GM18861 (cell line): Measurements from ENCODE around the gene HGF.
"Not testable (repeated sequence)": the region's sequence is repeated elsewhere in the genome, so short reads cannot be mapped to it uniquely, and the experiment has no call there.

ENCODE experiments used
- ATAC-seq: cut with Tn5 transposase; IDR thresholded peaks from one replicate; pipeline ENCODE4 v1.9.1; 2021; ENCODE audit not compliant: unreplicated experiment

Gene HGF

GRCh38 chr7:81725003-81725811 lies 44.6 kb downstream of the HGF start:
- no peak for ATAC-seq

- ATAC-seq: not testable (repeated sequence)
Measured at GRCh38 chr7:81722250-81722649, 47.6 kb downstream of the HGF start.

GRCh38 chr7:81721437-81721836 lies 48.4 kb downstream of the HGF start:
- no peak for ATAC-seq

GRCh38 chr7:81719865-81720264 lies 50.0 kb downstream of the HGF start:
- ATAC-seq: no peak

- ATAC-seq: no peak
Measured at GRCh38 chr7:81715984-81716588, 53.8 kb downstream of the HGF start.

- no peak for ATAC-seq
Measured at GRCh38 chr7:81714306-81714705, 55.5 kb downstream of the HGF start.

- no peak for ATAC-seq
Measured at GRCh38 chr7:81710751-81711150, 59.1 kb downstream of the HGF start.

GRCh38 chr7:81709836-81710235 lies 60.0 kb downstream of the HGF start:
- no peak for ATAC-seq

GRCh38 chr7:81707966-81708365 lies 61.9 kb downstream of the HGF start:
- ATAC-seq: no peak

- no peak for ATAC-seq
Measured at GRCh38 chr7:81707196-81707595, 62.7 kb downstream of the HGF start.

- ATAC-seq: no peak
Measured at GRCh38 chr7:81705206-81705605, 64.6 kb downstream of the HGF start.

- no peak for ATAC-seq
Measured at GRCh38 chr7:81704595-81704994, 65.3 kb downstream of the HGF start.

GRCh38 chr7:81698965-81699364 lies 70.9 kb downstream of the HGF start:
- ATAC-seq: no peak

GRCh38 chr7:81694711-81695110 lies 75.1 kb downstream of the HGF start:
- no peak for ATAC-seq

GRCh38 chr7:81693894-81694293 lies 76.0 kb downstream of the HGF start:
- ATAC-seq: no peak

- ATAC-seq: no peak
Measured at GRCh38 chr7:81693080-81693479, 76.8 kb downstream of the HGF start.

GRCh38 chr7:81692146-81692905 lies 77.5 kb downstream of the HGF start:
- ATAC-seq: no peak

- ATAC-seq: no peak
Measured at GRCh38 chr7:81691199-81691821, 78.5 kb downstream of the HGF start.

GRCh38 chr7:81690688-81691087 lies 79.2 kb downstream of the HGF start:
- ATAC-seq: no peak

GRCh38 chr7:81690251-81690650 lies 79.6 kb downstream of the HGF start:
- no peak for ATAC-seq

GRCh38 chr7:81688622-81689411 lies 81.0 kb downstream of the HGF start:
- no peak for ATAC-seq
